ENCODE measurements around the gene EXOC3L4. TPM values are rescaled to one million over a fixed set of nuclear protein-coding genes. Genes with fewer than 3 reads are reported as not detected.

Gene EXOC3L4
- total RNA-seq, 1 donor from 2014 or later: not detected

DNA sequence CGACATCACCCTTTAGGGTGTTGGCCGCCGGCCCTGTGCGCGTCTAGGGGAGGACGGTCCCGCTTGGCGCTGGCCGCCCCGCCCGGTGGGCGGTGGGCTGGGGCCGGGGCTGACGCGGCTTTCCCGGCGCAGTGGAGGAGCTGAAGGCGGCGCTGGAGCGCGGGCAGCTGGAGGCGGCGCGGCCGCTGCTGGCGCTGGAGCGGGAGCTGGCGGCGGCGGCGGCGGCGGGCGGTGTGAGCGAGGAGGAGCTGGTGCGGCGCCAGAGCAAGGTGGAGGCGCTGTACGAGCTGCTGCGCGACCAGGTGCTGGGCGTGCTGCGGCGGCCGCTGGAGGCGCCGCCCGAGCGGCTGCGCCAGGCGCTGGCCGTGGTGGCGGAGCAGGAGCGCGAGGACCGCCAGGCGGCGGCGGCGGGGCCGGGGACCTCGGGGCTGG, 32.4 kb downstream of the EXOC3L4 start:
- ChIA-PET POLR2A (no interaction called here), CTCF (no interaction called here)
- H3K36me3 Mint-ChIP-seq (ENCODE audit: low read depth): no peaks in the 10 kb centered on the region
- no peak for DNase-seq
- H3K4me1 Mint-ChIP-seq: peaks cover 12% of the 10 kb centered on the region
- peaks cover 18% of the 10 kb centered on the region for H3K27me3 Mint-ChIP-seq
- no peak for ATAC-seq (ENCODE audit: low read depth)
- H3K4me3 Mint-ChIP-seq: no peak overlapping the region
- TF ChIP-seq, protein P1, sequence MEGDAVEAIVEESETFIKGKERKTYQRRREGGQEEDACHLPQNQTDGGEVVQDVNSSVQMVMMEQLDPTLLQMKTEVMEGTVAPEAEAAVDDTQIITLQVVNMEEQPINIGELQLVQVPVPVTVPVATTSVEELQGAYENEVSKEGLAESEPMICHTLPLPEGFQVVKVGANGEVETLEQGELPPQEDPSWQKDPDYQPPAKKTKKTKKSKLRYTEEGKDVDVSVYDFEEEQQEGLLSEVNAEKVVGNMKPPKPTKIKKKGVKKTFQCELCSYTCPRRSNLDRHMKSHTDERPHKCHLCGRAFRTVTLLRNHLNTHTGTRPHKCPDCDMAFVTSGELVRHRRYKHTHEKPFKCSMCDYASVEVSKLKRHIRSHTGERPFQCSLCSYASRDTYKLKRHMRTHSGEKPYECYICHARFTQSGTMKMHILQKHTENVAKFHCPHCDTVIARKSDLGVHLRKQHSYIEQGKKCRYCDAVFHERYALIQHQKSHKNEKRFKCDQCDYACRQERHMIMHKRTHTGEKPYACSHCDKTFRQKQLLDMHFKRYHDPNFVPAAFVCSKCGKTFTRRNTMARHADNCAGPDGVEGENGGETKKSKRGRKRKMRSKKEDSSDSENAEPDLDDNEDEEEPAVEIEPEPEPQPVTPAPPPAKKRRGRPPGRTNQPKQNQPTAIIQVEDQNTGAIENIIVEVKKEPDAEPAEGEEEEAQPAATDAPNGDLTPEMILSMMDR (IDR thresholded peaks at IDR 0.05): no peak
- no peaks in the 10 kb centered on the region for H3K9me3 Mint-ChIP-seq
- intact Hi-C loops (cut with micrococcal nuclease): no loop called here
- no peak overlapping the region for H3K27ac Mint-ChIP-seq

GRCh38 chr14:103127356-103127755, 32.8 kb downstream of the EXOC3L4 start:
- intact Hi-C loops (cut with micrococcal nuclease): no loop called here
- TF ChIP-seq, protein P1 (IDR thresholded peaks at IDR 0.05): no peak
- Mint-ChIP-seq H3K27me3 (peaks cover 15% of the 10 kb centered on the region), H3K36me3 (ENCODE audit: low read depth) (no peaks in the 10 kb centered on the region), H3K4me1 (peaks cover 7% of the 10 kb centered on the region), H3K9me3 (no peaks in the 10 kb centered on the region), H3K27ac (no peak overlapping the region), H3K4me3 (no peak overlapping the region)
- ChIA-PET POLR2A (no interaction called here), CTCF (no interaction called here)
- no peak for ATAC-seq (ENCODE audit: low read depth)
- no peak for DNase-seq

- ChIA-PET POLR2A (no interaction called here), CTCF (no interaction called here)
- no peak overlapping the region for H3K4me3 Mint-ChIP-seq
- ATAC-seq (ENCODE audit: low read depth) (no peak), DNase-seq (no peak)
- peaks cover 6% of the 10 kb centered on the region for H3K4me1 Mint-ChIP-seq
- intact Hi-C loops (cut with micrococcal nuclease): no loop called here
- H3K27me3 Mint-ChIP-seq: peaks cover 15% of the 10 kb centered on the region
- no peaks in the 10 kb centered on the region for H3K9me3 Mint-ChIP-seq
- no peak overlapping the region for H3K27ac Mint-ChIP-seq
- TF ChIP-seq, protein P1 (IDR thresholded peaks at IDR 0.05): no peak
- H3K36me3 Mint-ChIP-seq (ENCODE audit: low read depth): no peaks in the 10 kb centered on the region
These were observed 33.5 kb downstream of the EXOC3L4 start for GRCh38 chr14:103127861-103128598.

DNA sequence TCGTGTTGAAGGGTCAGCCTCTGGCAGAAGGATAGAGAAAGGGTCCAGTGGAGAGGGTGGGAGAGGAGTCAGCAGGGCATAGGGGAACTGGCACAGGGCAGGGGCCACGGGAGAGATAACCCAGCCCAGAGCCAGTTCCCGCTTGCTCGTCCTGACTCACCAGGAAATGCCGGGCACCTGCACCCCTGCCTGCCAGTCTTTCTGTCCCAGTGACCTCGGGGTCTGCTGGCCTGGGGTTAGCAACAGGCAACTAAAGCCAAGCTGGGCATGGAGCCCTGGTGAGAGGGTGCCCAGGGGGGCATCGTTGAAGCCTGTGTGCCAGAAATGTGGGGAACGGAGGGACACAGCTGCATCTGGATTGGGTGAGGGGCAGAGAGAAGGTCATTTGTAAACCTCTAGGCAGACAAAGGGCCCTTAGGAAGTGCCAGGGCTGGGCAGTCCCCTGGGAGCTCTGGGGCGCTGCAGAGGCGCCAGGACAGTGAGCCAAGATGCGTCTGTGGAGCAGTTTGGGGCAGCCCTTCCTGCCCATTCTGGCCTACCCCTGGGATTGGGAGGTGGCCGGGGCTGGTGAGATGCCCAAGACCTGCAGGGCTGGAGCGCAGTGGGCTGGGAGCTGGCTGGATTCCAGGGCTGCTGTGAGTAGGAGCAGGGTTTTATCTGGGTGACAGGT, 34.2 kb downstream of the EXOC3L4 start:
- ChIA-PET CTCF (no interaction called here), POLR2A (no interaction called here)
- no peak overlapping the region for H3K4me3 Mint-ChIP-seq
- peaks cover 6% of the 10 kb centered on the region for H3K4me1 Mint-ChIP-seq
- H3K9me3 Mint-ChIP-seq: no peaks in the 10 kb centered on the region
- no peak for ATAC-seq (ENCODE audit: low read depth)
- no peaks in the 10 kb centered on the region for H3K36me3 Mint-ChIP-seq (ENCODE audit: low read depth)
- TF ChIP-seq, protein P1 (IDR thresholded peaks at IDR 0.05): no peak
- intact Hi-C loops (cut with micrococcal nuclease): no loop called here
- H3K27me3 Mint-ChIP-seq: peaks cover 15% of the 10 kb centered on the region
- no peak for DNase-seq
- H3K27ac Mint-ChIP-seq: no peak overlapping the region

- no peak for ATAC-seq (ENCODE audit: low read depth)
- H3K27ac Mint-ChIP-seq: no peak overlapping the region
- H3K36me3 Mint-ChIP-seq (ENCODE audit: low read depth): no peaks in the 10 kb centered on the region
- DNase-seq: no peak
- H3K9me3 Mint-ChIP-seq: no peaks in the 10 kb centered on the region
- ChIA-PET CTCF (interaction anchor here (1.4 kb wide), 1 partner anchor 25 kb away, joined by 5 read pairs; no protein-coding TSS in a partner anchor), POLR2A (no interaction called here)
- H3K4me1 Mint-ChIP-seq: no peaks in the 10 kb centered on the region
- TF ChIP-seq, protein P1 (IDR thresholded peaks at IDR 0.05): no peak
- H3K27me3 Mint-ChIP-seq: peaks cover 8% of the 10 kb centered on the region
- intact Hi-C loops (cut with micrococcal nuclease): no loop called here
- H3K4me3 Mint-ChIP-seq: no peak overlapping the region
These were observed 34.9 kb downstream of the EXOC3L4 start for GRCh38 chr14:103129301-103130016.
